HG03571 (cell line): ENCODE measurements around the gene MTERF1.

Source experiments
- ATAC-seq: cut with Tn5 transposase; IDR thresholded peaks from one replicate; pipeline ENCODE4 v1.9.1; 2021; ENCODE audit not compliant: unreplicated experiment

MTERF1 gene

DNA sequence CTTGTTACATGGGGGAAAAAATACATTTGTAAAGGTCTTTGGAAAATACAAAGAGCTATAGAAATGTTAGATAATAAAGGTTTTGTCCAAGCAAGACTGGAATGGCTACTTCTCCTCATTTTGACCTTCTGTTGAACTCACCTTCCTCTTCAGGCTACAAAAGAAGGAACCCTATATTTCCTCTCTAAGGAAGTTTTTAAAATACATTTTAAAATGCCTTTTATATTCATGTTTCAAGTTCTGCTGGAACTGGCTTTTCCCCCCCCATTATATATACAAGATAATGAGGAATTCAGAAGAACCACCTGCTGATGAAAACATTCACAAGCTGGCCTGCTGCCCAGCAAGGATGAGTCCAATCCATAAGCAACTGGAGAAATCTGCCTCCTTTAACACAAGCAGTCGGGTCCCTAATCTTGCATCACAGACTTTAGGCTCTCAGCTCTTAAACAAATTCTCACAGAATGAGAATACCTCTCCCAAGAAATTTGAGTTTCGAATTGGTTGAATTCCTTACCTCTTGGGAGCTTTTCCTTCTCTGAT lies 44.6 kb downstream of the MTERF1 start:
- ATAC-seq, result no peak

DNA sequence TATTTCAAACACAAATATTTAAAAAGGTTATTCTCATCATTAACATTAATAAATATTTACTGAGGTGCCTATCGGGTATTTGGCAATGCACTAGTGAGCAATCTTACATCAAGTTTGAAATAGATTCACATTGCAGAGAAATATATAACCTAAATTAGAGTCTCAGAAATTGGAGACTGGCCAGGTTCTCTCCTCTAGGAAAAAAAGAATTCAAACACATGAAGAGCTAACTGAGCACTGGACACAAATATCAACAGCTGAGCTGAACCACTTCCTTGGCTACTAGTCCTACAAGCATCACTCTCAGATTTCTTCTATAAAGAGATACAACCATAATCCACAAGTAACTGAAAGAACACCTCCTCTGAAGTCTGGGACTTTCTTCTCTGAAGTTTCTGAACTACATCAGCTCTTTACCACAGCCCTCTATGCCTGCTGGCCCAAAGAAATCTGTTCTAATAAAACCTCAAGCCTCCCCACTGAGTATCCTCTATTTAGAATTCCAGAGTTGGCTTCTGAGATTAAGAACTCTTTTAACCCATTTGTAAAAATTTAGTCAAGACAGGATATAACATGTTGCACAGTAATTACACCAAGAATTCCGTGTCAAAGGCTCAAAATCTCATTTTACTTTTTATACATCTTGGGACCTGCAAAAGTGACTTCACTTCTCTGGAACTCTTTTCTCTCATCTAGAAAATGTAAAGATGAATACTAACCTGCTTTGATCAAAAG lies 45.2 kb downstream of the MTERF1 start:
- no peak for ATAC-seq

DNA sequence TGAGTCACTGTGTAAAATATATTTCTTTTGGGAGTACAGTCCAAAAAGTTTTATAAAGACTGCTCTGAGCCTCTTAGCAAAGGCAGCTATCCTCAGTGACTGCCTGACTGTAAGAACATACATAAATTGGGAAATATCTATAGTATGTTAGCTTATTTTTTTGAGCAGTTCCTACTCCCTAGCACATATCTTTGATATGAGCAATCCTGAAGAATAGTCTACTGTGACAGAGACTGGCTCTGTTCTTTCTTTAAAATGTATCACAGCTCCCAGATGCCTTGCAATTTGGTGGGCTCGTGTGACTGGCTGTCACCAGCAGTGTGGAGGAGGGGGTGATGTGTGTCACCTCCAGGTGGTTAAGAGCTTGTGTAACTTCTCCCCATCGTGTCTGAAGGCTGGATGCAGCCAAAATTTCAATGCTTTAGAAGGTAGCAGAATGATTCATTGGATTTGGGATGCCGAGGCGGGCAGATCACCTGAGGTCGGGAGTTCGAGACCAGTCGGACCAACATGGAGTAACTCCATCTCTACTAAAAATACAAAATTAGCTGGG lies 47.9 kb downstream of the MTERF1 start:
- ATAC-seq, result no peak

DNA sequence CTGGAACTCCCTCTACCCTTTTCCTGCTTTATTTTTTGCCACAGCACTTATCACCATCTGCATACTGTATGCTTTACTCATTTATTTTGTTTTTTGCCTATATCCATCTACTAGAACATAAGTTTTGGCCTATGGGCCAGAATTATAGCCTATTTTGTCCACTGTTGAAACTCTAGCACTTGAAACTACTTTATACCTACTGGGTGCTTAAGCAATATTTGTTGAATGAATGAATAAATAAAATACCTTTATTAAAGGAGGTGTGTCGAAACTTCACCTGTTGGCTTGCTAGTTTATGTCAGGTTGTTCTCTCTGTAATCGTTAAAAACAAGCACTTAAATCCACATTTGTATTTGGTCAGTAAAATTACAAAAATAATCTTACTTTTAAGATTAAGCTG lies 53.3 kb downstream of the MTERF1 start:
- ATAC-seq, result no peak

DNA sequence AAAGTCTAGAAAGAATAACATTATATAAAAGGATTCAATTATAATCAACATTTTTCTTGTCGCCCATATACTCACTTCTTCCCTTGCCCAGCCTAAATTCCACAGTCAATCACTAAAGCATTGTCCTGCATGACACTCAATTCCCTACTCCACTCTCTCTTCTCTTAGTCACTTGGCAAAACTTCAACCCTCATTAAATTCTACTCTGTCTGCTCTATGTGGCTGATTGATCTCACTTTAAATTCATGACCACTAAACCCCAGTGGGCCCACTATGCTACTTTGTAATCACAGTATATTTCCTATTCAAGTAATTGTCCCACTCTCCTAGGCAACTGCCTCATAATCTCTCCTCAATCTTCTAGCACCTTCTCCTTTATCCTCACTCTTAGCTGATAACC lies 54.1 kb downstream of the MTERF1 start:
- ATAC-seq, result no peak

DNA sequence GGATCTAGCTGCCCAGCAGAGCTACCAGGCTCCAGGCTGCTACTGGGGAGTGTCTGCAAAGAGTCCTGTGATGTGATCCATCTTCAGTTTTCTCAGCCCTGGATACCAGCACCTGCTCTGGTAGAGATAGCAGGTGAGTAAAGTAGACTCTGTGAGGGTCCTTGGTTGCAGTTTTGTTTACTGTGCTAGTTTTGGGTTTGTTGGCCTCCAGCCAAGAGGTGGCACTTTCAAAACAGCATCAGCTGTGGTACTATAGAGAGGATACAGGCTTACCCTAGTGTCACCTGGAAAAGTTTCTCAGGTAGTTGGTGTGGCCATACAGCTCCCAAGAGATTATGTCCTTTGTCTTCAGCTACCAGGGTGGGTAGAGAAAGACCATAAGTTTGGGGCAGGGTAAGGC lies 56.3 kb downstream of the MTERF1 start:
- no peak for ATAC-seq
